ENCODE data around the gene MACROD2.

GRCh38 chr20:14178952-14179351 is 183.6 kb downstream of the MACROD2 start:
- no peak for TF ChIP-seq EZH2 (IDR thresholded peaks at IDR 0.05)
- TF ChIP-seq POLR2A (IDR thresholded peaks at IDR 0.05; ENCODE audit: borderline replicate concordance, extremely low read depth, insufficient read depth, insufficient read length), result no peak
- TF ChIP-seq, protein P1, sequence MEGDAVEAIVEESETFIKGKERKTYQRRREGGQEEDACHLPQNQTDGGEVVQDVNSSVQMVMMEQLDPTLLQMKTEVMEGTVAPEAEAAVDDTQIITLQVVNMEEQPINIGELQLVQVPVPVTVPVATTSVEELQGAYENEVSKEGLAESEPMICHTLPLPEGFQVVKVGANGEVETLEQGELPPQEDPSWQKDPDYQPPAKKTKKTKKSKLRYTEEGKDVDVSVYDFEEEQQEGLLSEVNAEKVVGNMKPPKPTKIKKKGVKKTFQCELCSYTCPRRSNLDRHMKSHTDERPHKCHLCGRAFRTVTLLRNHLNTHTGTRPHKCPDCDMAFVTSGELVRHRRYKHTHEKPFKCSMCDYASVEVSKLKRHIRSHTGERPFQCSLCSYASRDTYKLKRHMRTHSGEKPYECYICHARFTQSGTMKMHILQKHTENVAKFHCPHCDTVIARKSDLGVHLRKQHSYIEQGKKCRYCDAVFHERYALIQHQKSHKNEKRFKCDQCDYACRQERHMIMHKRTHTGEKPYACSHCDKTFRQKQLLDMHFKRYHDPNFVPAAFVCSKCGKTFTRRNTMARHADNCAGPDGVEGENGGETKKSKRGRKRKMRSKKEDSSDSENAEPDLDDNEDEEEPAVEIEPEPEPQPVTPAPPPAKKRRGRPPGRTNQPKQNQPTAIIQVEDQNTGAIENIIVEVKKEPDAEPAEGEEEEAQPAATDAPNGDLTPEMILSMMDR (IDR thresholded peaks at IDR 0.05 in 2 of 3, conservative IDR thresholded peaks at IDR 0.05 in 1 of 3; ENCODE audit: borderline replicate concordance in 1 of 3, insufficient read depth in 1 of 3, low read depth in 2 of 3, low read length in 2 of 3), result no peak
- TF ChIP-seq POLR2AphosphoS5 (IDR thresholded peaks at IDR 0.05; ENCODE audit: low read depth, low read length), result no peak
- no peak for TF ChIP-seq ZFX (IDR thresholded peaks at IDR 0.05)
- no peak for TF ChIP-seq SIN3A (IDR thresholded peaks at IDR 0.05; ENCODE audit: low read depth)
- TF ChIP-seq MAX (IDR thresholded peaks at IDR 0.05), result no peak

All from HCT116 (cell line).